ENCODE results near the gene TSEN2. TPM values are rescaled to one million over a fixed set of nuclear protein-coding genes. Genes with fewer than 3 reads are reported as not detected.
"Not testable (repeated sequence)": the region's sequence is repeated elsewhere in the genome, so short reads cannot be mapped to it uniquely, and the experiment has no call there.

The TSEN2 gene
- total RNA-seq, 6 donors from 2014 or later, result 14.6 to 27.2 (median 20.1) TPM

DNA sequence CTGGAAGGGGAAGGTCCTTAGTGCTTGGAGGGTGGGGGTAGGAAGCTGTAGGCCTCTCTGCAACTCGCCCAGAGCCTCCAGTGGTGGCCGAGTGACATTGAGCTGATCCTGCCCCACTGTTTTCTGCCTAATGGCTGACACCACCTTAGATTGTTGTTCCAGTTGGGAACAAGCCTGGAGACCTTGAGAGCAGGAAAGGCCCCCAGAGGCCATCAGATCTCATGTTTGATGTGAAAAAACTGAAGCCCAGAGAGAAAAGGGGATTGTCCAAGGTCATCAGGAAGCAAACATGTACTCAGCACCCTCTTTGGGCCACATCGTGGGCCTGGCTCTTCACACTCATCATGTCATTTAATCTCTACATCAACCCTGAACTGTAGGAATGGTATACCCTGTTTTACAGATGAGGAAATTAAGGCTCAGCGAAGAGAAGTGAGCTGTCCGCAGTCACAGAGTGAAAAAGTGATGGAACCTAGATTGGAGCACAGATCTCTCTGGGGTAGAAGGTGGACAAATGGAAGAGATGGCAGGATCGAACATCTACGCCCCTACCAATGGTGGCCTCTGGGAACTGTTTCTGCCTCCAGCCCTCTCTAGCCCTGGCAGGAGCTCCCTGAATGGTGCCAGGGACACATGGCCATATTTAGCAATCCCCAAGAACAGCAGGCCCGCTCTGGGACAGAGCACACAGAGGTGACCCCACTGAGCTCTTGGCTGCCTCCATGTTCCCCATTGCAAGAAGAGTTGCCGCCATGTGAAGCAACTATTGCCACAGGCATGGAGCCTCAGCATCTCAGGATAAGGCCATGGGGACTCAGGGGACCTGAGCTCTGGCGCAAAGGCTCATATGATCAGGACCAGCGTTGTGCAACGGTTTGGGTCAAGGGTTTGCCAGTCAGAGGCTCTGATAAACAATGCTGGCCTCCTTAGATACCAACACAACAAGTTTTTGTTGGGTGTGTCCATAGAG, 31.6 kb upstream of the TSEN2 start:
- no peak overlapping the region for H3K27ac ChIP-seq
- 86 to 94% methylated on average over 7 to 12 of the region's 12 CpGs for WGBS, 2 donors
- DNase-seq, result peak in 1 of 2 donors; percentile 52
- peak; percentile 25 to 37 for ATAC-seq (ENCODE audit: low FRiP score in 2 of 2)
- no peaks in the 10 kb centered on the region for H3K4me1 ChIP-seq
- H3K9me3 ChIP-seq, result no peaks in the 10 kb centered on the region
- H3K4me3 ChIP-seq, result no peak overlapping the region
- TF ChIP-seq POLR2A (IDR thresholded peaks at IDR 0.05), result no peak
- peak; percentile 30 to 73 for TF ChIP-seq POLR2AphosphoS5 (IDR thresholded peaks at IDR 0.05)
- TF ChIP-seq EP300 (IDR thresholded peaks at IDR 0.05), result peak in 1 of 4 donors; percentile 96
- no peaks in the 10 kb centered on the region for H3K27me3 ChIP-seq
- H3K36me3 ChIP-seq, result no peaks in the 10 kb centered on the region

DNA sequence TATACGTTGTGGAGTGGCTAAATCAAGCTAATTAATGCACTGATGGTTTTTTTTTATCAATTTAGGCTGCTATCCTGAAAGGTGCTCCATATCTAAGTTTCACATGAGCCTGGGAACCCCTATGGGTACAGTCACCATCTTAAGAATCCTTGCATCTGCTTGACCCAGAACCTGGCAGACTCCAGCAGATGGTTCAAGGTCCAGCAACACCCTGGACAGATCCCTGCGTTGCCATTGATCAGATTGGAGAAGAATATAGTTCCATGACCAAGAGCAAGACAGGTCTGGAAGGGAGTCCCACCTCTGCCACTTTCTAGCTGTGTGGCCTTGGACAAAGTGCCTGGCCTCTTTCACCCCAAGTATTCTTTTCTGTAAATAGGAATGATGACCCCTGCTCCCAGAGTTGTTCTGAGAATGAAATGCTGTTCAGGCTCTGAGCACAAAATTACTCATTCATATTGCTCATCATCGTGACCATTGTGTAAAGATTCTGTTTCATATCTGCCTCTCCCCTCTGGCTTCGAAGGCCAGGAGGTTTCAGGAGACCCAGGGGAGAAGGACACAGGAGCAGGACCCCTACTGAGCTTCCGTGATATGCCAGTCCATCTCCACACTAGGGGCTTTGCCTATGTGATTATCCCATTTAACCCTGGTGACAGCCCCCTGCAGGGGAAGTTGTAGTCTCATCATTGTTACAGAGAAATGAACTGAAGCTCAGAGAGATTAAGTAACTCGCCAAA, 30.0 kb upstream of the TSEN2 start:
- H3K4me3 ChIP-seq, result no peak overlapping the region
- H3K27me3 ChIP-seq, result no peaks in the 10 kb centered on the region
- no peak overlapping the region for H3K27ac ChIP-seq
- DNase-seq, result no peak
- no peak for ATAC-seq (ENCODE audit: low FRiP score in 2 of 2)
- peaks cover 0 to 1% (median 0%) of the 10 kb centered on the region in 4 donors for H3K4me1 ChIP-seq
- no peaks in the 10 kb centered on the region for H3K9me3 ChIP-seq
- TF ChIP-seq POLR2AphosphoS5 (IDR thresholded peaks at IDR 0.05) (no peak), EP300 (IDR thresholded peaks at IDR 0.05) (no peak), POLR2A (IDR thresholded peaks at IDR 0.05) (no peak)
- TF ChIP-seq, protein P1, sequence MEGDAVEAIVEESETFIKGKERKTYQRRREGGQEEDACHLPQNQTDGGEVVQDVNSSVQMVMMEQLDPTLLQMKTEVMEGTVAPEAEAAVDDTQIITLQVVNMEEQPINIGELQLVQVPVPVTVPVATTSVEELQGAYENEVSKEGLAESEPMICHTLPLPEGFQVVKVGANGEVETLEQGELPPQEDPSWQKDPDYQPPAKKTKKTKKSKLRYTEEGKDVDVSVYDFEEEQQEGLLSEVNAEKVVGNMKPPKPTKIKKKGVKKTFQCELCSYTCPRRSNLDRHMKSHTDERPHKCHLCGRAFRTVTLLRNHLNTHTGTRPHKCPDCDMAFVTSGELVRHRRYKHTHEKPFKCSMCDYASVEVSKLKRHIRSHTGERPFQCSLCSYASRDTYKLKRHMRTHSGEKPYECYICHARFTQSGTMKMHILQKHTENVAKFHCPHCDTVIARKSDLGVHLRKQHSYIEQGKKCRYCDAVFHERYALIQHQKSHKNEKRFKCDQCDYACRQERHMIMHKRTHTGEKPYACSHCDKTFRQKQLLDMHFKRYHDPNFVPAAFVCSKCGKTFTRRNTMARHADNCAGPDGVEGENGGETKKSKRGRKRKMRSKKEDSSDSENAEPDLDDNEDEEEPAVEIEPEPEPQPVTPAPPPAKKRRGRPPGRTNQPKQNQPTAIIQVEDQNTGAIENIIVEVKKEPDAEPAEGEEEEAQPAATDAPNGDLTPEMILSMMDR (IDR thresholded peaks at IDR 0.05), result no peak
- 72 to 78% methylated on average over 6 of the region's 6 CpGs for WGBS, 2 donors
- no peaks in the 10 kb centered on the region for H3K36me3 ChIP-seq

DNA sequence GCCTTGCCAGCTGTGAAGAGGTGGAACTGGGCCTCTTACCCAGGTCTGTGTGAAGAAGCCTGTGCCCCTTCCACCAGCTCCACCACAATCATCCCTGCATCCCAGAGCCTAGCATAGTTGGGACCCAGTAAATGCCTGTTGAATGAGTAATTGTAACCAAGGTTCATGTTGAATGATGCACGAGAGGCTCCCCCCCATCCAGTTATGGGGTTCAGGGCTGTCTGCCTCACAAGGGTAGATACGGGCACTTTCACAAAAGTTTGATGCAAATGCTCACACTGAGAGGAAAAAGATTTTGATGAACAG, 29.5 kb upstream of the TSEN2 start:
- 66 to 91% methylated on average over 2 of the region's 2 CpGs for WGBS, 2 donors
- TF ChIP-seq, protein P1 (IDR thresholded peaks at IDR 0.05), result no peak
- no peak for TF ChIP-seq POLR2AphosphoS5 (IDR thresholded peaks at IDR 0.05)
- H3K4me3 ChIP-seq, result no peak overlapping the region
- no peaks in the 10 kb centered on the region for H3K27me3 ChIP-seq
- H3K9me3 ChIP-seq, result no peaks in the 10 kb centered on the region
- no peak overlapping the region for H3K27ac ChIP-seq
- H3K36me3 ChIP-seq, result no peaks in the 10 kb centered on the region
- peaks cover 0 to 4% (median 0%) of the 10 kb centered on the region in 4 donors for H3K4me1 ChIP-seq
- DNase-seq (no peak), ATAC-seq (ENCODE audit: low FRiP score in 2 of 2) (no peak)

DNA sequence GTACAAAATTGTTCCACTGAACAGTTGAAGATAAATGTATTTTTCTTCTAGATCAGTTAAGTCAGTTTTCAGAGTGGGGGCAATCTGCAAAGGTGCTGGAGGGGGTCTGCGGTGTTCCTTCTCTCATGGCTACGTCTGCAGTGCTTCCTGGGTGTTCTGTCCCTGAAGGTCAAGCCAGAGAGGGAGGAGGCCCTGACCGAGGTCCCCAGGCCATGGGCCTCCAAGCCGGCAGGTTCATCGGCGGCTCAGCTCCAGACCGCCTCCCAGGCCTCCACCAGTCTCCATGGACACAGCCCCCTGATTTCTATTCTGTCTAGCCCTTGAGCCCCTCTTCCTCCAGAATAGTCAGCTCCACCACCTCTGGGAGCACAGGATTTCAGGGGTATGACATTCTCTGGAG, 28.5 kb upstream of the TSEN2 start:
- H3K9me3 ChIP-seq, result no peaks in the 10 kb centered on the region
- H3K4me3 ChIP-seq, result no peak overlapping the region
- peak in 1 of 2 donors; percentile 54 for DNase-seq
- no peak overlapping the region for H3K27ac ChIP-seq
- 96% methylated on average over 7 of the region's 7 CpGs for WGBS, 2 donors
- no peak for ATAC-seq (ENCODE audit: low FRiP score in 2 of 2)
- H3K27me3 ChIP-seq, result no peaks in the 10 kb centered on the region
- TF ChIP-seq POLR2A (IDR thresholded peaks at IDR 0.05) (no peak), POLR2AphosphoS5 (IDR thresholded peaks at IDR 0.05) (no peak), EP300 (IDR thresholded peaks at IDR 0.05) (no peak)
- TF ChIP-seq, protein P1 (IDR thresholded peaks at IDR 0.05), result no peak
- peaks cover 0 to 4% (median 0%) of the 10 kb centered on the region in 4 donors for H3K4me1 ChIP-seq
- H3K36me3 ChIP-seq, result no peaks in the 10 kb centered on the region

DNA sequence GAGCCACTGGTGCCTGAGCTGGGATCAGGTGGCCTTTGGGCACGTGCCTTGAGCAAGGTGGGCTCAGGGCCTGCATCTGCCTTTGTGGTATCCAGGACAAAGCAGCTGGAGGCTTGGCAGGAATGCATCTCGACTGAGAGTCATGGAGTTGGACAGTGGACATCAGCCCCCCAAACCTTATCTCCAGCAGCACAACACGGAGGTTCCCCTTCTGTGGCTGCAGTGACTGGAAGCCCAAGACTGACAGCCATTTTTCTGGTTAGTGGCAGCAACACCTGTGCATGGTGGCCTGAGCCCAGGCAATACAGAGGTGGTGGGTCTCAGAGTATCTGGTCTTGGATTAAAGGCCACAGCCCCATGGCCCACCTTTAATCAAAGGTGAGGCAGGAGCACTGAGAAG, 27.8 kb upstream of the TSEN2 start:
- H3K9me3 ChIP-seq, result no peaks in the 10 kb centered on the region
- WGBS, 2 donors, result 87 to 92% methylated on average over 3 of the region's 3 CpGs
- DNase-seq (no peak), ATAC-seq (ENCODE audit: low FRiP score in 2 of 2) (no peak)
- no peak for TF ChIP-seq POLR2AphosphoS5 (IDR thresholded peaks at IDR 0.05)
- TF ChIP-seq EP300 (IDR thresholded peaks at IDR 0.05), result no peak
- TF ChIP-seq, protein P1 (IDR thresholded peaks at IDR 0.05), result no peak
- TF ChIP-seq POLR2A (IDR thresholded peaks at IDR 0.05), result no peak
- no peaks in the 10 kb centered on the region for H3K27me3 ChIP-seq
- H3K36me3 ChIP-seq, result no peaks in the 10 kb centered on the region
- no peak overlapping the region for H3K4me3 ChIP-seq
- H3K27ac ChIP-seq, result no peak overlapping the region
- H3K4me1 ChIP-seq, result peaks cover 0 to 4% (median 0%) of the 10 kb centered on the region in 4 donors

DNA sequence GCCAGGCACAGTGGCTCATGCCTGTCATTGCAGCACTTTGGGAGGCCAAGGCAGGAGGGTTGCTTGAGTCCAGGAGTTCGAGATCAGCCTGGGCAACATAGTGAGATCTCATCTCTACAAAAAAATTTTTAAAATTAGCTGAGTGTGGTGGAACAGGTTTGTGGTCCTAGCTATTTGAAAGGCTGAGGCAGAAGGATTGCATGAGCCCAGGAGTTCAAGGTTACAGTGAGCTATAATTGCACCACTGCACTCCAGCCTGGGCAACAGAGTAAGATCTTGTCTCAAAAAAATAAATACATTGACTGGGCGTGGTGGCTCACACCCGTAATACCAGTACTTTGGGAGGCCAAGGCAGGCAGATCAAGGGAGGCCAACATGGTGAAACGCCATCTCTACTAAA, 26.9 kb upstream of the TSEN2 start:
- peak overlapping the region in 1 of 4 donors; percentile 23 for H3K27ac ChIP-seq
- DNase-seq; H3K4me1 ChIP-seq; H3K9me3 ChIP-seq; H3K4me3 ChIP-seq; H3K36me3 ChIP-seq; ATAC-seq (ENCODE audit: low FRiP score in 2 of 2); H3K27me3 ChIP-seq: not testable (repeated sequence)
- 73 to 98% methylated on average over 4 of the region's 4 CpGs for WGBS, 2 donors
